HepG2 (cell line): ENCODE results near the gene THSD1. TPM values are rescaled to one million over a fixed set of nuclear protein-coding genes. Genes with fewer than 3 reads are reported as not detected.

Source experiments
- ELF4 ChIP-seq: sonication (generic); formaldehyde crosslinking; IDR thresholded peaks from 2 replicates; pipeline ENCODE4 v1.5.0; 2020; ENCODE audit warnings: missing genetic modification reagents, mild to moderate bottlenecking, moderate library complexity, borderline replicate concordance
- HNF4A ChIP-seq: sonication (generic); formaldehyde crosslinking; IDR thresholded peaks from 2 replicates; pipeline ENCODE4 v1.4.0; 2020; ENCODE audit warnings: missing genetic modification reagents
- NR2F1 ChIP-seq, 2 experiments: fragments of 450-650 bp in 1 of 2; formaldehyde crosslinking in 1 of 2; IDR thresholded peaks; 2 replicates each; pipeline versions ENCODE4 v1.5.0 to v1.6.1; 2016 to 2020; ENCODE audit warnings: mild to moderate bottlenecking in 1 of 2, missing compliant biosample characterization in 1 of 2, missing genetic modification reagents in 1 of 2, moderate library complexity in 1 of 2
- SIN3B ChIP-seq: fragments of 150-350 bp; IDR thresholded peaks from 2 replicates; pipeline ENCODE4 v1.6.1; 2014; ENCODE audit warnings: low read length
- STAT6 ChIP-seq: sonication (generic); formaldehyde crosslinking; IDR thresholded peaks from 2 replicates; pipeline ENCODE4 v1.4.0; 2020; ENCODE audit warnings: missing genetic modification reagents, mild to moderate bottlenecking, borderline replicate concordance
- ZKSCAN5 ChIP-seq: sonication (generic); formaldehyde crosslinking; IDR thresholded peaks from 2 replicates; pipeline ENCODE4 v1.5.1; 2020; ENCODE audit warnings: mild to moderate bottlenecking, missing genetic modification reagents
- ZNF224 ChIP-seq: sonication (generic); formaldehyde crosslinking; IDR thresholded peaks from 2 replicates; pipeline ENCODE4 v1.5.0; 2020; ENCODE audit warnings: mild to moderate bottlenecking, missing genetic modification reagents
- ZNF317 ChIP-seq: sonication (generic); formaldehyde crosslinking; IDR thresholded peaks from 2 replicates; pipeline ENCODE4 v1.5.0; 2020; ENCODE audit warnings: mild to moderate bottlenecking, missing genetic modification reagents
- ZNF33A ChIP-seq: sonication (generic); formaldehyde crosslinking; IDR thresholded peaks from 2 replicates; pipeline ENCODE4 v1.5.1; 2020; ENCODE audit warnings: missing genetic modification reagents, mild to moderate bottlenecking, moderate library complexity, borderline replicate concordance
- ZNF34 ChIP-seq: sonication (generic); formaldehyde crosslinking; IDR thresholded peaks from 2 replicates; pipeline ENCODE4 v1.4.0; 2020; ENCODE audit warnings: mild to moderate bottlenecking, missing genetic modification reagents, borderline replicate concordance
- ZNF709 ChIP-seq: sonication (generic); formaldehyde crosslinking; IDR thresholded peaks from 2 replicates; pipeline ENCODE4 v1.5.0; 2020; ENCODE audit warnings: mild to moderate bottlenecking, missing genetic modification reagents
- ZNF737 ChIP-seq: sonication (generic); formaldehyde crosslinking; IDR thresholded peaks from 2 replicates; pipeline ENCODE4 v1.5.0; 2020; ENCODE audit warnings: missing genetic modification reagents, mild to moderate bottlenecking, borderline replicate concordance
- ZNF782 ChIP-seq: sonication (generic); formaldehyde crosslinking; IDR thresholded peaks from 2 replicates; pipeline ENCODE4 v1.4.0; 2020; ENCODE audit warnings: missing genetic modification reagents, mild to moderate bottlenecking, borderline replicate concordance
- polyA plus RNA-seq, 8 experiments: library from polyadenylated mRNA; depleted of rRNA in 3 of 8; stranded (reverse) in 7 of 8; unstranded in 1 of 8; fragments of >200 nt; fragmentation: Illumina TruSeq in 4 of 8; extraction: Trizol in 4 of 8; gene quantifications; 2 replicates each; pipeline versions ENCODE4 v1.2.1 to v1.2.3, GENCODE V29; 2011 to 2016; ENCODE audit warnings: low read depth in 4 of 8, missing spikeins in 1 of 8, mixed read lengths in 1 of 8; ENCODE audit not compliant: insufficient read depth in 1 of 8
- total RNA-seq, 5 experiments: library from RNA; depleted of rRNA; stranded (reverse); fragments of >200 nt; fragmentation: Illumina TruSeq; extraction: Trizol; gene quantifications; 2 replicates each; pipeline ENCODE4 v1.2.3, GENCODE V29; 2016; ENCODE audit warnings: low read depth in 1 of 5
- TF ChIP-seq, protein P1 (sequence below): sonication (generic); formaldehyde crosslinking; IDR thresholded peaks from 2 replicates; pipeline ENCODE4 v1.4.0; 2020; ENCODE audit warnings: missing genetic modification reagents
- TF ChIP-seq, protein P2 (sequence below): sonication (generic); IDR thresholded peaks from 2 replicates; pipeline ENCODE4 v1.6.1; 2016; ENCODE audit warnings: low read depth, borderline replicate concordance
- TF ChIP-seq, protein P3 (sequence below): sonication (generic); formaldehyde crosslinking; IDR thresholded peaks from 2 replicates; pipeline ENCODE4 v1.5.1; 2020; ENCODE audit warnings: missing genetic modification reagents, mild to moderate bottlenecking, borderline replicate concordance
- TF ChIP-seq, protein P4 (sequence below): sonication (generic); formaldehyde crosslinking; IDR thresholded peaks from 2 replicates; pipeline ENCODE4 v1.5.0; 2020; ENCODE audit warnings: mild to moderate bottlenecking, missing genetic modification reagents, moderate library complexity

THSD1 gene
- total and polyA plus RNA-seq, 2 of the 13 experiments (the other 11 are each of a cell fraction or from before 2014, with no cell fraction given) = 0.11 to 0.15 TPM

- TF ChIP-seq, protein P1, sequence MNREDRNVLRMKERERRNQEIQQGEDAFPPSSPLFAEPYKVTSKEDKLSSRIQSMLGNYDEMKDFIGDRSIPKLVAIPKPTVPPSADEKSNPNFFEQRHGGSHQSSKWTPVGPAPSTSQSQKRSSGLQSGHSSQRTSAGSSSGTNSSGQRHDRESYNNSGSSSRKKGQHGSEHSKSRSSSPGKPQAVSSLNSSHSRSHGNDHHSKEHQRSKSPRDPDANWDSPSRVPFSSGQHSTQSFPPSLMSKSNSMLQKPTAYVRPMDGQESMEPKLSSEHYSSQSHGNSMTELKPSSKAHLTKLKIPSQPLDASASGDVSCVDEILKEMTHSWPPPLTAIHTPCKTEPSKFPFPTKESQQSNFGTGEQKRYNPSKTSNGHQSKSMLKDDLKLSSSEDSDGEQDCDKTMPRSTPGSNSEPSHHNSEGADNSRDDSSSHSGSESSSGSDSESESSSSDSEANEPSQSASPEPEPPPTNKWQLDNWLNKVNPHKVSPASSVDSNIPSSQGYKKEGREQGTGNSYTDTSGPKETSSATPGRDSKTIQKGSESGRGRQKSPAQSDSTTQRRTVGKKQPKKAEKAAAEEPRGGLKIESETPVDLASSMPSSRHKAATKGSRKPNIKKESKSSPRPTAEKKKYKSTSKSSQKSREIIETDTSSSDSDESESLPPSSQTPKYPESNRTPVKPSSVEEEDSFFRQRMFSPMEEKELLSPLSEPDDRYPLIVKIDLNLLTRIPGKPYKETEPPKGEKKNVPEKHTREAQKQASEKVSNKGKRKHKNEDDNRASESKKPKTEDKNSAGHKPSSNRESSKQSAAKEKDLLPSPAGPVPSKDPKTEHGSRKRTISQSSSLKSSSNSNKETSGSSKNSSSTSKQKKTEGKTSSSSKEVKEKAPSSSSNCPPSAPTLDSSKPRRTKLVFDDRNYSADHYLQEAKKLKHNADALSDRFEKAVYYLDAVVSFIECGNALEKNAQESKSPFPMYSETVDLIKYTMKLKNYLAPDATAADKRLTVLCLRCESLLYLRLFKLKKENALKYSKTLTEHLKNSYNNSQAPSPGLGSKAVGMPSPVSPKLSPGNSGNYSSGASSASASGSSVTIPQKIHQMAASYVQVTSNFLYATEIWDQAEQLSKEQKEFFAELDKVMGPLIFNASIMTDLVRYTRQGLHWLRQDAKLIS (CRISPR knock-in tag) = no peak
- TF ChIP-seq ZNF317 = no peak
- no peak for TF ChIP-seq ZKSCAN5 (CRISPR knock-in tag)
- TF ChIP-seq, protein P2, sequence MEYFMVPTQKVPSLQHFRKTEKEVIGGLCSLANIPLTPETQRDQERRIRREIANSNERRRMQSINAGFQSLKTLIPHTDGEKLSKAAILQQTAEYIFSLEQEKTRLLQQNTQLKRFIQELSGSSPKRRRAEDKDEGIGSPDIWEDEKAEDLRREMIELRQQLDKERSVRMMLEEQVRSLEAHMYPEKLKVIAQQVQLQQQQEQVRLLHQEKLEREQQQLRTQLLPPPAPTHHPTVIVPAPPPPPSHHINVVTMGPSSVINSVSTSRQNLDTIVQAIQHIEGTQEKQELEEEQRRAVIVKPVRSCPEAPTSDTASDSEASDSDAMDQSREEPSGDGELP = no peak
- TF ChIP-seq ZNF782 (CRISPR knock-in tag) = no peak
- 0 out of 4 replicates have a peak, but pooled peaks of 1 of the 2 experiments have one; percentile 17 for TF ChIP-seq NR2F1 (CRISPR knock-in tag; IDR thresholded peaks at IDR 0.05)
- TF ChIP-seq, protein P3, sequence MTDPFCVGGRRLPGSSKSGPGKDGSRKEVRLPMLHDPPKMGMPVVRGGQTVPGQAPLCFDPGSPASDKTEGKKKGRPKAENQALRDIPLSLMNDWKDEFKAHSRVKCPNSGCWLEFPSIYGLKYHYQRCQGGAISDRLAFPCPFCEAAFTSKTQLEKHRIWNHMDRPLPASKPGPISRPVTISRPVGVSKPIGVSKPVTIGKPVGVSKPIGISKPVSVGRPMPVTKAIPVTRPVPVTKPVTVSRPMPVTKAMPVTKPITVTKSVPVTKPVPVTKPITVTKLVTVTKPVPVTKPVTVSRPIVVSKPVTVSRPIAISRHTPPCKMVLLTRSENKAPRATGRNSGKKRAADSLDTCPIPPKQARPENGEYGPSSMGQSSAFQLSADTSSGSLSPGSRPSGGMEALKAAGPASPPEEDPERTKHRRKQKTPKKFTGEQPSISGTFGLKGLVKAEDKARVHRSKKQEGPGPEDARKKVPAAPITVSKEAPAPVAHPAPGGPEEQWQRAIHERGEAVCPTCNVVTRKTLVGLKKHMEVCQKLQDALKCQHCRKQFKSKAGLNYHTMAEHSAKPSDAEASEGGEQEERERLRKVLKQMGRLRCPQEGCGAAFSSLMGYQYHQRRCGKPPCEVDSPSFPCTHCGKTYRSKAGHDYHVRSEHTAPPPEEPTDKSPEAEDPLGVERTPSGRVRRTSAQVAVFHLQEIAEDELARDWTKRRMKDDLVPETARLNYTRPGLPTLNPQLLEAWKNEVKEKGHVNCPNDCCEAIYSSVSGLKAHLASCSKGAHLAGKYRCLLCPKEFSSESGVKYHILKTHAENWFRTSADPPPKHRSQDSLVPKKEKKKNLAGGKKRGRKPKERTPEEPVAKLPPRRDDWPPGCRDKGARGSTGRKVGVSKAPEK (CRISPR knock-in tag) = no peak
- TF ChIP-seq ZNF709 (CRISPR knock-in tag) = no peak
- TF ChIP-seq ZNF224 (CRISPR knock-in tag) = no peak
- no peak for TF ChIP-seq STAT6 (CRISPR knock-in tag)
- no peak for TF ChIP-seq ZNF33A (CRISPR knock-in tag)
- TF ChIP-seq, protein P4, sequence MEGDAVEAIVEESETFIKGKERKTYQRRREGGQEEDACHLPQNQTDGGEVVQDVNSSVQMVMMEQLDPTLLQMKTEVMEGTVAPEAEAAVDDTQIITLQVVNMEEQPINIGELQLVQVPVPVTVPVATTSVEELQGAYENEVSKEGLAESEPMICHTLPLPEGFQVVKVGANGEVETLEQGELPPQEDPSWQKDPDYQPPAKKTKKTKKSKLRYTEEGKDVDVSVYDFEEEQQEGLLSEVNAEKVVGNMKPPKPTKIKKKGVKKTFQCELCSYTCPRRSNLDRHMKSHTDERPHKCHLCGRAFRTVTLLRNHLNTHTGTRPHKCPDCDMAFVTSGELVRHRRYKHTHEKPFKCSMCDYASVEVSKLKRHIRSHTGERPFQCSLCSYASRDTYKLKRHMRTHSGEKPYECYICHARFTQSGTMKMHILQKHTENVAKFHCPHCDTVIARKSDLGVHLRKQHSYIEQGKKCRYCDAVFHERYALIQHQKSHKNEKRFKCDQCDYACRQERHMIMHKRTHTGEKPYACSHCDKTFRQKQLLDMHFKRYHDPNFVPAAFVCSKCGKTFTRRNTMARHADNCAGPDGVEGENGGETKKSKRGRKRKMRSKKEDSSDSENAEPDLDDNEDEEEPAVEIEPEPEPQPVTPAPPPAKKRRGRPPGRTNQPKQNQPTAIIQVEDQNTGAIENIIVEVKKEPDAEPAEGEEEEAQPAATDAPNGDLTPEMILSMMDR (CRISPR knock-in tag) = no peak
- no peak; the same call in 1 of the 2 replicates for TF ChIP-seq SIN3B
- no peak for TF ChIP-seq ZNF34 (CRISPR knock-in tag)
- peak; percentile 42; the same call in 1 of the 2 replicates for TF ChIP-seq HNF4A
- TF ChIP-seq ZNF737 (CRISPR knock-in tag) = no peak
- TF ChIP-seq ELF4 (CRISPR knock-in tag) = no peak
Observed at GRCh38 chr13:52455677-52456041, 49.7 kb upstream of the THSD1 start (continued).
